SK-N-SH (cell line): ENCODE data around the gene KLF15. TPM values are rescaled to one million over a fixed set of nuclear protein-coding genes. Genes with fewer than 3 reads are reported as not detected.

ENCODE experiments used
- CTCF ChIA-PET: fragments of 300-600, 350-600 bp; formaldehyde crosslinking; extraction: SDS; loops from one replicate; lab custom pipeline; 2021; lab: Yijun Ruan, JAX
- POLR2A ChIA-PET: fragments of 350-600 bp; sonication (Branson Sonifier 250); formaldehyde crosslinking; extraction: SDS; loops from one replicate; lab custom pipeline; 2020; ENCODE audit warnings: antibody characterized with exemption, inconsistent platforms; lab: Yijun Ruan, JAX
- DNase-seq: peaks from one replicate; pipeline ENCODE4 v3.0.0; 2012
- H2AFZ ChIP-seq: fragments of 200-600 bp; sonication (generic); 2 replicates; pipeline ENCODE4 v1.8.1; 2016; ENCODE audit warnings: antibody characterized with exemption, mild to moderate bottlenecking, low read depth
- H3F3A ChIP-seq: fragments of 200-600 bp; sonication (generic); replicated peaks from 2 replicates; pipeline ENCODE3; 2016; ENCODE audit warnings: antibody characterized with exemption, mild to moderate bottlenecking; ENCODE audit not compliant: insufficient read depth
- H3K27ac ChIP-seq, 2 experiments: fragments of 200-500 bp in 1 of 2; fragments of 200-600 bp in 1 of 2; sonication (Bioruptor generic) in 1 of 2; sonication (generic), shearing (Covaris generic) in 1 of 2; 2 replicates each; pipeline versions ENCODE4 v1.5.1 to v1.6.1; 2014 to 2016; ENCODE audit warnings: low read depth in 2 of 2, inconsistent platforms in 1 of 2, low read length in 1 of 2, mild to moderate bottlenecking in 1 of 2, mixed read lengths in 1 of 2
- H3K27me3 ChIP-seq: fragments of 200-600 bp; sonication (generic), shearing (Covaris generic); 2 replicates; pipeline ENCODE4 v1.6.1; 2016; ENCODE audit warnings: mixed run types; ENCODE audit not compliant: insufficient read depth
- H3K36me3 ChIP-seq, 2 experiments: fragments of 200-500 bp in 1 of 2; fragments of 200-600 bp in 1 of 2; sonication (Bioruptor generic) in 1 of 2; sonication (generic) in 1 of 2; replicated peaks in 1 of 2; 2 replicates each; pipeline versions ENCODE3 to v1.5.1; 2014 to 2016; ENCODE audit warnings: low read length in 1 of 2, mild to moderate bottlenecking in 1 of 2; ENCODE audit not compliant: insufficient read depth in 2 of 2, control insufficient read depth in 1 of 2
- H3K4me1 ChIP-seq, 2 experiments: fragments of 200-500 bp in 1 of 2; fragments of 200-600 bp in 1 of 2; sonication (Bioruptor generic) in 1 of 2; sonication (generic), shearing (Covaris generic) in 1 of 2; 2 replicates each; pipeline versions ENCODE4 v1.5.1 to v1.6.1; 2014 to 2016; ENCODE audit warnings: low read depth in 1 of 2, low read length in 1 of 2, mixed run types in 1 of 2; ENCODE audit not compliant: insufficient read depth in 2 of 2, control insufficient read depth in 1 of 2
- H3K4me2 ChIP-seq: fragments of 200-600 bp; sonication (generic), shearing (Covaris generic); 2 replicates; pipeline ENCODE4 v1.6.1; 2017; ENCODE audit warnings: mixed run types
- H3K4me3 ChIP-seq, 2 experiments: fragments of 200-500 bp in 1 of 2; fragments of 200-600 bp in 1 of 2; sonication (Bioruptor generic) in 1 of 2; sonication (generic), shearing (Covaris generic) in 1 of 2; 2 replicates each; pipeline versions ENCODE4 v1.5.1 to v1.8.1; 2014 to 2016; ENCODE audit warnings: low read depth in 2 of 2, inconsistent platforms in 1 of 2, low read length in 1 of 2, mild to moderate bottlenecking in 1 of 2, mixed read lengths in 1 of 2, moderate library complexity in 1 of 2
- H3K79me2 ChIP-seq: fragments of 200-600 bp; sonication (generic); 2 replicates; pipeline ENCODE4 v1.8.1; 2017; ENCODE audit warnings: mild to moderate bottlenecking; ENCODE audit not compliant: insufficient read depth
- H3K9ac ChIP-seq: fragments of 200-600 bp; sonication (generic); 2 replicates; pipeline ENCODE4 v1.6.1; 2017; ENCODE audit warnings: mixed run types
- H3K9me2 ChIP-seq: fragments of 200-600 bp; sonication (generic); 2 replicates; pipeline ENCODE4 v1.6.1; 2017; ENCODE audit warnings: mixed run types
- H3K9me3 ChIP-seq: fragments of 200-600 bp; sonication (generic); 2 replicates; pipeline ENCODE4 v1.6.1; 2017; ENCODE audit warnings: mixed run types, mild to moderate bottlenecking, moderate library complexity
- H4K20me1 ChIP-seq: fragments of 200-600 bp; sonication (generic); 2 replicates; pipeline ENCODE4 v1.6.1; 2017; ENCODE audit warnings: mild to moderate bottlenecking, mixed run types; ENCODE audit not compliant: insufficient read depth
- ELF1 ChIP-seq: IDR thresholded peaks from 2 replicates; pipeline ENCODE4 v1.4.0; 2012
- EP300 ChIP-seq, 2 experiments: IDR thresholded peaks; 2 replicates each; pipeline versions ENCODE4 v1.4.0 to v1.6.1; 2012; ENCODE audit warnings: borderline replicate concordance in 1 of 2, low read depth in 1 of 2, low read length in 1 of 2
- FOXM1 ChIP-seq: IDR thresholded peaks from 2 replicates; pipeline ENCODE4 v1.4.0; 2012; ENCODE audit warnings: low read depth, mild to moderate bottlenecking
- GABPA ChIP-seq: IDR thresholded peaks from 2 replicates; pipeline ENCODE4 v1.4.0; 2012; ENCODE audit warnings: low read depth, mild to moderate bottlenecking
- JUND ChIP-seq: IDR thresholded peaks from 2 replicates; pipeline ENCODE4 v1.4.0; 2012
- MXI1 ChIP-seq: IDR thresholded peaks from 2 replicates; pipeline ENCODE4 v1.6.1; 2012; ENCODE audit warnings: mild to moderate bottlenecking, low read depth, low read length, improper control_type of control experiment
- NRF1 ChIP-seq: IDR thresholded peaks from 2 replicates; pipeline ENCODE4 v1.6.1; 2012; ENCODE audit warnings: low read depth, mild to moderate bottlenecking, low read length
- RAD21 ChIP-seq: IDR thresholded peaks from 2 replicates; pipeline ENCODE4 v1.6.1; 2012; ENCODE audit warnings: mild to moderate bottlenecking, low read length
- RXRA ChIP-seq: IDR thresholded peaks from 2 replicates; pipeline ENCODE4 v1.4.0; 2012; ENCODE audit warnings: low read depth, mild to moderate bottlenecking, borderline replicate concordance
- TAF1 ChIP-seq: IDR thresholded peaks from 2 replicates; pipeline ENCODE4 v1.6.1; 2012; ENCODE audit warnings: low read depth, mild to moderate bottlenecking, low read length, moderate library complexity, borderline replicate concordance
- WGBS: methylation state at CpG from one replicate; pipeline ENCODE4 v1.1.6; 2017; ENCODE audit warnings: low lambda C conversion rate; 5-methylcytosine and 5-hydroxymethylcytosine counted together
- polyA plus RNA-seq, 3 experiments: library from polyadenylated mRNA; depleted of rRNA; stranded (reverse); fragments of >200 nt; gene quantifications; 2 replicates each; pipeline ENCODE4 v1.2.3, GENCODE V29; 2012
- TF ChIP-seq, protein P1 (sequence below): fragments of 150-350 bp; IDR thresholded peaks from 2 replicates; pipeline ENCODE4 v1.6.1; 2016; ENCODE audit warnings: mild to moderate bottlenecking, low read depth, low read length
- TF ChIP-seq, protein P2 (sequence below): IDR thresholded peaks from 2 replicates; pipeline ENCODE4 v1.4.0; 2012; ENCODE audit warnings: low read depth, borderline replicate concordance
- TF ChIP-seq, protein P3 (sequence below): IDR thresholded peaks from 2 replicates; pipeline ENCODE4 v1.4.0; 2012; ENCODE audit warnings: low read depth
- TF ChIP-seq, protein P4 (sequence below): fragments of 150-350 bp; IDR thresholded peaks from 2 replicates; pipeline ENCODE4 v1.6.1; 2017; ENCODE audit warnings: antibody characterized with exemption, low read length, low read depth, borderline replicate concordance
- TF ChIP-seq, protein P5 (sequence below): IDR thresholded peaks from 2 replicates; pipeline ENCODE4 v1.4.0; 2012; ENCODE audit warnings: low read depth, borderline replicate concordance
- TF ChIP-seq, protein P6 (sequence below): fragments of 200-600 bp; sonication (generic); IDR thresholded peaks from 2 replicates; pipeline ENCODE4 v1.6.1; 2017; ENCODE audit warnings: antibody characterized with exemption, mild to moderate bottlenecking, moderate library complexity

Gene KLF15
- 0.28 and 0.39 TPM in 2 replicates for polyA plus RNA-seq (2012; rRNA removed)
- 0.19 and 0.33 TPM in 2 replicates for polyA plus RNA-seq (2012; cell fraction: cytosol; rRNA removed)
- polyA plus RNA-seq (2012; cell fraction: nucleus; rRNA removed), result 0.32 and 0.50 TPM in 2 replicates

DNA sequence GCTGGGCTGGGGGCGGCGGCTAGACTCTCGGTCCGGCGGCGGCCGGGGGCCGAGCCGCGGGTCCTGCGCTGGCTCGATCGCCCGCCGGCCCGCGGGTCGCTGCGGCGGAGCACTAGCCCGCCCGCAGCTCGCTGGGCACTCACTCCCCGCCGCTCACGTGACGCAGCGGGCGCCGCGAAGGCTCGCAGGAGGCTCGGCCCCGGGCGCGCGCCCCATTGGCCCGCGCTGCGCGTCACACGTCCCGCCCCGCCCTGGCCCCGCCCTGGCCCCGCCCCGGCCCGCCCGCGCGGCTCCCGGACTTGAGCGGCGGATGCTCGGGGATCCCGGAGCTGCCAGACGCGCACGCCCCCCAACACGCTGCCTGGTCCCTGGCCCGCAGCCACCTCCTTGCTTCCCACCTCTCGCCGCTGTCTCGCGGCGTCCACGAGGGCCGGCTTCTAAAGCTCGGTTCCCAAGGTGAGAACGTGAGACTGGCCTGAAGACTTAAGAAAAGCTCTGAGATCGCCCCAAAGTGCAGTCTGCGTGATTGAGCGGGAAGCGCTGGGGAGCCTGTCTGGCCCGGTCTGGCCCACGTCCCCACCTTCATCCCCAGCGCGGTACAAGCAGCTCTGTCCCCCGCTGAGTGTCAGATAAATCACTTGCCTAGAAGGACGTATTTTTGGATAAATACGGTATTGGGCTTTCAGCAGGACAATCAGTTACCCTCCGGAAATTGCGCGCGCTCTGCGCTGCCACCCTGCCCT lies at the start of gene KLF15:
TSS of gene KLF15 (minus strand) at position 114 of the 743 bp plus-strand sequence. CDS start 4,486 bp downstream, outside the sequence.
- Histone ChIP-seq H3K36me3 (no peaks in the 10 kb centered on the region), H3K4me2 (peak within 1 kb of the TSS; percentile 98), H3F3A (no peaks in the 10 kb centered on the region), H3K9me2 (no peaks in the 10 kb centered on the region), H3K27me3 (peaks cover 50% of the 10 kb centered on the region), H3K27ac (peak within 1 kb of the TSS in 1 of 2 experiments; percentile 79; a peak in 2 of 4 replicates), H3K79me2 (no peaks in the 10 kb centered on the region), H3K4me1 (peaks cover 0 to 21% of the 10 kb centered on the region in 2 experiments; a peak in 1 of 4 replicates), H3K9ac (no peak within 1 kb of the TSS), H3K4me3 (peak within 1 kb of the TSS; percentile 58 to 73), H4K20me1 (no peaks in the 10 kb centered on the region), H2AFZ (peak within 1 kb of the TSS; percentile 65), H3K9me3 (no peaks in the 10 kb centered on the region)
- ChIA-PET CTCF (interaction anchor here (1.3 kb wide), 1 partner anchor 9 kb away, joined by 5 read pairs; no protein-coding TSS in a partner anchor), POLR2A (no interaction called here)
- WGBS, result 3% methylated on average over 14 of the region's 86 CpGs
- DNase-seq, result peak; percentile 97
- TF ChIP-seq, protein P1, sequence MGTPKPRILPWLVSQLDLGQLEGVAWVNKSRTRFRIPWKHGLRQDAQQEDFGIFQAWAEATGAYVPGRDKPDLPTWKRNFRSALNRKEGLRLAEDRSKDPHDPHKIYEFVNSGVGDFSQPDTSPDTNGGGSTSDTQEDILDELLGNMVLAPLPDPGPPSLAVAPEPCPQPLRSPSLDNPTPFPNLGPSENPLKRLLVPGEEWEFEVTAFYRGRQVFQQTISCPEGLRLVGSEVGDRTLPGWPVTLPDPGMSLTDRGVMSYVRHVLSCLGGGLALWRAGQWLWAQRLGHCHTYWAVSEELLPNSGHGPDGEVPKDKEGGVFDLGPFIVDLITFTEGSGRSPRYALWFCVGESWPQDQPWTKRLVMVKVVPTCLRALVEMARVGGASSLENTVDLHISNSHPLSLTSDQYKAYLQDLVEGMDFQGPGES, result no peak
- TF ChIP-seq, protein P2, sequence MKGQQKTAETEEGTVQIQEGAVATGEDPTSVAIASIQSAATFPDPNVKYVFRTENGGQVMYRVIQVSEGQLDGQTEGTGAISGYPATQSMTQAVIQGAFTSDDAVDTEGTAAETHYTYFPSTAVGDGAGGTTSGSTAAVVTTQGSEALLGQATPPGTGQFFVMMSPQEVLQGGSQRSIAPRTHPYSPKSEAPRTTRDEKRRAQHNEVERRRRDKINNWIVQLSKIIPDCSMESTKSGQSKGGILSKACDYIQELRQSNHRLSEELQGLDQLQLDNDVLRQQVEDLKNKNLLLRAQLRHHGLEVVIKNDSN, result peak; percentile 86
- TF ChIP-seq TAF1 (no peak), MXI1 (no peak), NRF1 (no peak)
- TF ChIP-seq, protein P3, sequence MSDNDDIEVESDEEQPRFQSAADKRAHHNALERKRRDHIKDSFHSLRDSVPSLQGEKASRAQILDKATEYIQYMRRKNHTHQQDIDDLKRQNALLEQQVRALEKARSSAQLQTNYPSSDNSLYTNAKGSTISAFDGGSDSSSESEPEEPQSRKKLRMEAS, result peak; percentile 20; the same call in 1 of the 2 replicates
- TF ChIP-seq, protein P4, sequence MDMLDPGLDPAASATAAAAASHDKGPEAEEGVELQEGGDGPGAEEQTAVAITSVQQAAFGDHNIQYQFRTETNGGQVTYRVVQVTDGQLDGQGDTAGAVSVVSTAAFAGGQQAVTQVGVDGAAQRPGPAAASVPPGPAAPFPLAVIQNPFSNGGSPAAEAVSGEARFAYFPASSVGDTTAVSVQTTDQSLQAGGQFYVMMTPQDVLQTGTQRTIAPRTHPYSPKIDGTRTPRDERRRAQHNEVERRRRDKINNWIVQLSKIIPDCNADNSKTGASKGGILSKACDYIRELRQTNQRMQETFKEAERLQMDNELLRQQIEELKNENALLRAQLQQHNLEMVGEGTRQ, result peak; percentile 59; the same call in 1 of the 2 replicates

DNA sequence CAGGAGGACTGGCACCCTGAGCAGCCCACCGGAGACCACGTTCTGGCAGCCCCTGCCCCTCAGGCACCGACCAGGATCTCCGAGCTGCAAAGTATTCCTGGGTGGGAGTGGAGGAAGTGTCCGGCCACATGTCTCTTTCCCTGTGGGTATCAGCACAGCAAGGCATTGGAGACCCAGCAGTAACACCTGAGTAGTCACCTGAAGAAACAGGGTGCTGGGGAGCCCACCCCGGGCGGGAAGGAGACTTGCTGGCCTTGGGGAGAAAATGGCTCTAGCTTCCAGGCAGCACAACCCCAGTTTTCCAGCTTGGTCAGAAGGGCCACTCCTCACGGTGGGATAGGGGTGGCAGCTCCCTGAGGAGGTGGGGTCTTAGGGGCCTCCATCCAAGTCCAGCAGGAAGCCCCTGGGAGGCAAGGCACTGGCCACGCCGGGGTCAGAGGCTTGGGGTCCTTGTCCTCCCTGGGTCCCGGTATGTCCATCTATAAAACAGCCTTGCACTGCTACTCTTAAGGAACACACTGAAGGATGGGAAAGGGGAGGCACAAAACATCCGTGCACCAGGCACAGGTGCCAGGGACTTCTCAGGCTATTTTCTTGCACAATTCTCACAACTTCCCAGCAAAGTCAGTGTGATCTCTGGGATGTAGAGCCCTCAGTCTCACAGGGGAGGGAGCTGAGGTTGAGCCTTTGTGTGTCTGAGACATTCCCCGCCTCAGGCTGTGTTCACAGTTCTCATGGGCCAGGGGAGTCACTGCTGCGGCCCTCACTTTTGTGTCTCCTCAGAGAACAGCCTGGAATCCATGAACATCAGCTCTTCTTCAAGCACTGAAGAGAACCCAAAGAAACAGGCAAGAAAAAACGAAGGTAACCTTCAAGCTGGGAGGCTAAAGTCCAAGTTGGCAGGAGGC lies 49.4 kb upstream of the KLF15 start:
- H3F3A ChIP-seq, result no peaks in the 10 kb centered on the region
- peak; percentile 9 for DNase-seq
- H3K27me3 ChIP-seq, result peaks cover 20% of the 10 kb centered on the region; the same call in 1 of the 2 replicates
- ChIA-PET POLR2A (no interaction called here), CTCF (interaction anchor here (0.9 to 1.8 kb wide), 4 partner anchors 10 to 69 kb away, joined by 4 to 7 read pairs (median 4); partner anchors contain the start of genes CFAP100 and ZXDC)
- H3K9me3 ChIP-seq, result no peaks in the 10 kb centered on the region
- no peak overlapping the region for H3K4me2 ChIP-seq
- no peaks in the 10 kb centered on the region for H3K79me2 ChIP-seq
- peaks cover 0 to 6% of the 10 kb centered on the region in 2 experiments; a peak in 1 of 4 replicates for H3K4me1 ChIP-seq
- H3K9me2 ChIP-seq, result no peaks in the 10 kb centered on the region
- no peak overlapping the region for H3K27ac ChIP-seq
- H3K9ac ChIP-seq, result no peak overlapping the region
- 52% methylated on average over 12 of the region's 15 CpGs for WGBS
- H2AFZ ChIP-seq, result no peak overlapping the region
- H3K36me3 ChIP-seq, result no peaks in the 10 kb centered on the region
- no peaks in the 10 kb centered on the region for H4K20me1 ChIP-seq
- no peak overlapping the region for H3K4me3 ChIP-seq
- TF ChIP-seq RAD21 (no peak), EP300 (IDR thresholded peaks at IDR 0.05; ENCODE audit: borderline replicate concordance in 1 of 2, low read depth in 1 of 2, low read length in 1 of 2) (no peak), JUND (no peak), GABPA (no peak), FOXM1 (no peak), ELF1 (no peak), NRF1 (no peak), RXRA (no peak)
- TF ChIP-seq, protein P5, sequence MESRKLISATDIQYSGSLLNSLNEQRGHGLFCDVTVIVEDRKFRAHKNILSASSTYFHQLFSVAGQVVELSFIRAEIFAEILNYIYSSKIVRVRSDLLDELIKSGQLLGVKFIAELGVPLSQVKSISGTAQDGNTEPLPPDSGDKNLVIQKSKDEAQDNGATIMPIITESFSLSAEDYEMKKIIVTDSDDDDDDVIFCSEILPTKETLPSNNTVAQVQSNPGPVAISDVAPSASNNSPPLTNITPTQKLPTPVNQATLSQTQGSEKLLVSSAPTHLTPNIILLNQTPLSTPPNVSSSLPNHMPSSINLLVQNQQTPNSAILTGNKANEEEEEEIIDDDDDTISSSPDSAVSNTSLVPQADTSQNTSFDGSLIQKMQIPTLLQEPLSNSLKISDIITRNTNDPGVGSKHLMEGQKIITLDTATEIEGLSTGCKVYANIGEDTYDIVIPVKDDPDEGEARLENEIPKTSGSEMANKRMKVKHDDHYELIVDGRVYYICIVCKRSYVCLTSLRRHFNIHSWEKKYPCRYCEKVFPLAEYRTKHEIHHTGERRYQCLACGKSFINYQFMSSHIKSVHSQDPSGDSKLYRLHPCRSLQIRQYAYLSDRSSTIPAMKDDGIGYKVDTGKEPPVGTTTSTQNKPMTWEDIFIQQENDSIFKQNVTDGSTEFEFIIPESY, result no peak
- TF ChIP-seq, protein P6, sequence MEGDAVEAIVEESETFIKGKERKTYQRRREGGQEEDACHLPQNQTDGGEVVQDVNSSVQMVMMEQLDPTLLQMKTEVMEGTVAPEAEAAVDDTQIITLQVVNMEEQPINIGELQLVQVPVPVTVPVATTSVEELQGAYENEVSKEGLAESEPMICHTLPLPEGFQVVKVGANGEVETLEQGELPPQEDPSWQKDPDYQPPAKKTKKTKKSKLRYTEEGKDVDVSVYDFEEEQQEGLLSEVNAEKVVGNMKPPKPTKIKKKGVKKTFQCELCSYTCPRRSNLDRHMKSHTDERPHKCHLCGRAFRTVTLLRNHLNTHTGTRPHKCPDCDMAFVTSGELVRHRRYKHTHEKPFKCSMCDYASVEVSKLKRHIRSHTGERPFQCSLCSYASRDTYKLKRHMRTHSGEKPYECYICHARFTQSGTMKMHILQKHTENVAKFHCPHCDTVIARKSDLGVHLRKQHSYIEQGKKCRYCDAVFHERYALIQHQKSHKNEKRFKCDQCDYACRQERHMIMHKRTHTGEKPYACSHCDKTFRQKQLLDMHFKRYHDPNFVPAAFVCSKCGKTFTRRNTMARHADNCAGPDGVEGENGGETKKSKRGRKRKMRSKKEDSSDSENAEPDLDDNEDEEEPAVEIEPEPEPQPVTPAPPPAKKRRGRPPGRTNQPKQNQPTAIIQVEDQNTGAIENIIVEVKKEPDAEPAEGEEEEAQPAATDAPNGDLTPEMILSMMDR, result no peak
